Karpas-422 (cell line): ENCODE data around the gene VSNL1. TPM values are rescaled to one million over a fixed set of nuclear protein-coding genes. Genes with fewer than 3 reads are reported as not detected.
A peak's percentile ranks its signal among the peaks of the same experiment; 100 is the strongest.

ENCODE experiments used
- DNase-seq: peaks from one replicate; pipeline ENCODE4 v3.0.0-alpha.2; 2015
- H2AFZ ChIP-seq: fragments of 200-600 bp; sonication (generic); 2 replicates; pipeline ENCODE4 v1.6.1; 2014; ENCODE audit warnings: antibody characterized with exemption, low read length, mixed read lengths
- H3K27ac ChIP-seq: fragments of 200-600 bp; sonication (generic); 2 replicates; pipeline ENCODE4 v1.5.1; 2014; ENCODE audit warnings: mild to moderate bottlenecking, low read length, moderate library complexity
- H3K27me3 ChIP-seq: fragments of 200-600 bp; sonication (generic); 2 replicates; pipeline ENCODE4 v1.6.1; 2014; ENCODE audit warnings: low read length, mixed read lengths
- H3K36me3 ChIP-seq: fragments of 200-600 bp; sonication (generic); 2 replicates; pipeline ENCODE4 v1.6.1; 2014; ENCODE audit warnings: low read length, mixed read lengths; ENCODE audit not compliant: insufficient read depth
- H3K4me1 ChIP-seq: fragments of 200-600 bp; sonication (generic); 2 replicates; pipeline ENCODE4 v1.6.1; 2014; ENCODE audit warnings: mild to moderate bottlenecking, low read length, mixed read lengths
- H3K4me2 ChIP-seq: fragments of 200-600 bp; sonication (generic); 2 replicates; pipeline ENCODE4 v1.6.1; 2014; ENCODE audit warnings: low read length, low read depth, mild to moderate bottlenecking; ENCODE audit not compliant: poor library complexity, severe bottlenecking
- H3K4me3 ChIP-seq: fragments of 200-600 bp; sonication (generic); 2 replicates; pipeline ENCODE4 v1.5.1; 2014; ENCODE audit warnings: mild to moderate bottlenecking, antibody characterized with exemption, low read length, mixed read lengths
- H3K79me2 ChIP-seq: fragments of 200-600 bp; sonication (generic); 2 replicates; pipeline ENCODE4 v1.6.1; 2014; ENCODE audit warnings: mild to moderate bottlenecking, low read length, mixed read lengths
- H3K9ac ChIP-seq: fragments of 200-600 bp; sonication (generic); 2 replicates; pipeline ENCODE4 v1.6.0; 2014; ENCODE audit warnings: low read length
- H3K9me2 ChIP-seq: fragments of 200-600 bp; sonication (generic), shearing (Covaris generic); replicated peaks from 2 replicates; pipeline ENCODE4 v1.6.0; 2014; ENCODE audit warnings: mild to moderate bottlenecking, low read length, moderate library complexity; ENCODE audit not compliant: insufficient read depth
- H3K9me3 ChIP-seq: fragments of 300-700, 200-600 bp; sonication (generic); 2 replicates; pipeline ENCODE4 v1.6.1; 2014; ENCODE audit warnings: low read length, mixed read lengths
- H4K20me1 ChIP-seq: fragments of 200-600 bp; sonication (generic); 2 replicates; pipeline ENCODE4 v1.6.1; 2014; ENCODE audit warnings: mild to moderate bottlenecking, antibody characterized with exemption, low read length, low read depth; ENCODE audit not compliant: insufficient read depth
- total RNA-seq: library from RNA; depleted of rRNA; stranded (reverse); fragments of >200 nt; shearing (Covaris generic); gene quantifications from 2 replicates; pipeline ENCODE4 v1.2.3, GENCODE V29; 2014; ENCODE audit warnings: low replicate concordance

The VSNL1 gene
- total RNA-seq, 1 experiment from 2014 or later = not detected

DNA sequence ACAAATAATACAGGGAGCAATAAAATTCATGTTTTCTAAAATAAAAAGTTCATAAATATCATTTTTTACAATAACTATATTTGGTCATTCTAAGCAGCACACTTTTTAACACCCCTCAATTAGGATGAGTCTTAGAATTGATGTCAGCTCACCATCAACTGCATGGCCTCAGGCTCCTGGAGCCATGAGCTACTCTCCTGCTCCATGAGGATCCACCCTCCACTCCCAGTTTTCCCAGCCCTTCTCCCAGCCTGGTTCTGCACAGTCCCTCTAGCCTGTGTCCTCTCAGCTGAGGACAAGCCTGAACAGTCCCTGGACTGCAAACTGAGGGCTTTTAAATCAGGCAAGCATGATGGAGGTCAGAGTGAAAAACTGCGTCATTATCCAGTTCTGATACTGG lies 124.0 kb downstream of the VSNL1 start:
- Histone ChIP-seq H3K27ac (no peak overlapping the region), H3K79me2 (no peaks in the 10 kb centered on the region), H3K36me3 (peaks cover 17% of the 10 kb centered on the region; the same call in 1 of the 2 replicates), H3K4me3 (no peak overlapping the region), H4K20me1 (no peaks in the 10 kb centered on the region), H3K27me3 (no peaks in the 10 kb centered on the region), H3K9me2 (no peaks in the 10 kb centered on the region), H3K9me3 (no peaks in the 10 kb centered on the region), H3K4me2 (no peak overlapping the region), H3K4me1 (no peaks in the 10 kb centered on the region), H2AFZ (no peak overlapping the region), H3K9ac (no peak overlapping the region)
- no peak for DNase-seq

DNA sequence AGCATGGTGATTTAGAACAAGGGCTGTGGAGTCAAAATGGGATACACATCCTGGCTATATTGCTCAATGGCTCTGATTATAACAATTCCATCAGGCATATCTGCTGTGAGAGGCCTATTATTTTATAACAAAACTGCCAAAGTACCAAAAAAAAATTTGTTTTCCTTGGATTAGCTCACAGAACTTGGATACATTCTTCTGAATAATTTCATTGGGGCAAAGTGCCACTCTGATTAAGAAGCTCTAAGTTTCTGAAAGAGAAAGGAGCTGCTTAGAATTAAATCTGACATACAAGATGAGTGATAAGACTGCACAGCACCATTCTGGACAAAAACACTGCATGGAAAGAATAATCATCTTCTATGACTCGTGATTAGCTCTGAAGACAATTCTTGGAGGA lies 127.4 kb downstream of the VSNL1 start:
- H3K4me2 ChIP-seq = no peak overlapping the region
- H3K9ac ChIP-seq = no peak overlapping the region
- no peak overlapping the region for H2AFZ ChIP-seq
- no peaks in the 10 kb centered on the region for H3K9me2 ChIP-seq
- no peaks in the 10 kb centered on the region for H3K9me3 ChIP-seq
- peaks cover 22% of the 10 kb centered on the region; the same call in 1 of the 2 replicates for H3K36me3 ChIP-seq
- H3K79me2 ChIP-seq = no peaks in the 10 kb centered on the region
- no peak overlapping the region for H3K4me3 ChIP-seq
- no peak for DNase-seq
- H4K20me1 ChIP-seq = no peaks in the 10 kb centered on the region
- no peak overlapping the region for H3K27ac ChIP-seq
- H3K4me1 ChIP-seq = no peaks in the 10 kb centered on the region
- no peaks in the 10 kb centered on the region for H3K27me3 ChIP-seq

DNA sequence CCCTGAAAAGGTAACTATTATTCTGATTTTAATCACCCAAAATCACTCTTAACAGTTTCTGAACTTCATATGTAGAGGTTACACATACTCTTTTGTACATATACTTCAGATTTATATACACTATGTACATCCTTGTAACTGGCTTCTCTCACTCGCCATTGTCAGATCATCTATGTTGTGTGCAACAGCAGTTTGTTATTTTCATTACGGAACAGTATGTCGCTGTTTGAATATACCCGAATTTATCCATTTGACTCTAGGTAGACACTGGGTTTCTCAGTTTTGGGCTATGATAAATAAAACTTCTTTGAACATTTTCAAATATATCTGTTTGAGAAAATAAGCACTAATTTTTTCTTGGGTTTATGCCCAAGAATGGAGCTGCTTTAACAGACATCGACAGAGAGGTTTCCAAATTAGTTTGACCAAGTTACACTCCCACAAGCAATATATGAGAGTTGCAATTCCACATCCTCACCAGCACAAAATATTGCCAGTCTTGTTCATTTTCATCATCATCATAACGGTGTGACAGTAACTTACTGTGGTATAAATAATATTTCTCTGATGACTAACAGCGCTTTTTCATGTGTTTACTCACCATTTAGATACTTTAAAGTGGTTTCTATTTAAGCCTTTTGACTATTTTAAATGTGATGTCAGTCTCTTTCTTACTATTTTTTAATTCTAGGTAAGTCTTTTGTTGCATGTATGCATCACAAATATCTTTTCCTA lies 132.3 kb downstream of the VSNL1 start:
- Histone ChIP-seq H3K4me2 (no peak overlapping the region), H3K4me3 (no peak overlapping the region), H4K20me1 (no peaks in the 10 kb centered on the region), H2AFZ (peak overlapping the region; percentile 17; the same call in 1 of the 2 replicates), H3K36me3 (peaks cover 27% of the 10 kb centered on the region; the same call in 1 of the 2 replicates), H3K27ac (0 out of 2 replicates have a peak overlapping the region, but pooled peaks have one; percentile 36), H3K9me2 (no peaks in the 10 kb centered on the region), H3K9me3 (no peaks in the 10 kb centered on the region), H3K79me2 (no peaks in the 10 kb centered on the region), H3K27me3 (no peaks in the 10 kb centered on the region), H3K4me1 (no peaks in the 10 kb centered on the region), H3K9ac (no peak overlapping the region)
- DNase-seq = no peak

DNA sequence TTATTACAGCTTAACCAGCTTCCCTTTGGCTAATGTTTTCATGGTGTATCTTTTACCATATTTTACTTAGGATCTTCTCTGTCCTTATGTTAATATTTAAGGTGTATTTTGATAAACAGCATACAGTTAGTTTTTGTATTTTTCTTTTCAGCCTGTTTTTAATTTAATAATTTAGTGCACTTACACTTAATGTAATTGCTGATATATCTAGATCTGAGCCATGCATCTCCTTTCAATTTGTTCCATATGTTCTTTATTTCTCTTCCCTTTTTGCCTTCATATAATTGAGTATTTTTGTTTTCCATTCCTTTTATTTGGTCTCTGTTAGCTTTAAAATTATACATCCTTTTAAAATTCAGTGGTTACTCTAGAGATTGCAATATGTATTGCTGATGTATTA lies 134.3 kb downstream of the VSNL1 start:
- Histone ChIP-seq H3K27ac (no peak overlapping the region), H3K36me3 (peaks cover 28% of the 10 kb centered on the region), H3K9me2 (no peaks in the 10 kb centered on the region), H3K27me3 (no peaks in the 10 kb centered on the region), H3K4me1 (no peaks in the 10 kb centered on the region), H3K79me2 (no peaks in the 10 kb centered on the region), H3K9me3 (no peaks in the 10 kb centered on the region), H3K4me3 (no peak overlapping the region), H2AFZ (no peak overlapping the region), H4K20me1 (no peaks in the 10 kb centered on the region), H3K9ac (no peak overlapping the region), H3K4me2 (no peak overlapping the region)
- DNase-seq = no peak

DNA sequence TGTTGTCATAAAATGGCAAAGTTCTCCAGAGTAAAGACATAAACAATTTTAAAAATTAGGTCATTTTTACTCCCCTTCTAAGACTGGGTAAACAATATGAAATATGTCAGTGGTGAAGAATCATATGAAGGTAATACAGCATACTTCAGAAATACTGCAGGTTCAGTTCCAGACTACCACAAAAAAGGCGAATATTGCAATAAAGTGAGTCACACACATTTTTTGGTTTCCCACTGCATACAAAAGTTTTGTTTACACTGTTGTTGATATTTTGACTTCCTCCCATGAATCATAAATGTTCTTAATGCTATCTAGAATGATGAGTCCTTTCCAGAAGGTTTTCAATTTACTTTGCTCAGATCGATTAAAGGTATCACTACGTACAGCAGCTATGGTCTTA lies 139.6 kb downstream of the VSNL1 start:
- Histone ChIP-seq H3K4me1 (no peaks in the 10 kb centered on the region), H2AFZ (no peak overlapping the region), H3K9me3 (no peaks in the 10 kb centered on the region), H4K20me1 (no peaks in the 10 kb centered on the region), H3K9me2 (no peaks in the 10 kb centered on the region), H3K79me2 (no peaks in the 10 kb centered on the region), H3K4me2 (no peak overlapping the region), H3K36me3 (peaks cover 43% of the 10 kb centered on the region), H3K4me3 (no peak overlapping the region), H3K27ac (no peak overlapping the region), H3K27me3 (no peaks in the 10 kb centered on the region), H3K9ac (no peak overlapping the region)
- no peak for DNase-seq

DNA sequence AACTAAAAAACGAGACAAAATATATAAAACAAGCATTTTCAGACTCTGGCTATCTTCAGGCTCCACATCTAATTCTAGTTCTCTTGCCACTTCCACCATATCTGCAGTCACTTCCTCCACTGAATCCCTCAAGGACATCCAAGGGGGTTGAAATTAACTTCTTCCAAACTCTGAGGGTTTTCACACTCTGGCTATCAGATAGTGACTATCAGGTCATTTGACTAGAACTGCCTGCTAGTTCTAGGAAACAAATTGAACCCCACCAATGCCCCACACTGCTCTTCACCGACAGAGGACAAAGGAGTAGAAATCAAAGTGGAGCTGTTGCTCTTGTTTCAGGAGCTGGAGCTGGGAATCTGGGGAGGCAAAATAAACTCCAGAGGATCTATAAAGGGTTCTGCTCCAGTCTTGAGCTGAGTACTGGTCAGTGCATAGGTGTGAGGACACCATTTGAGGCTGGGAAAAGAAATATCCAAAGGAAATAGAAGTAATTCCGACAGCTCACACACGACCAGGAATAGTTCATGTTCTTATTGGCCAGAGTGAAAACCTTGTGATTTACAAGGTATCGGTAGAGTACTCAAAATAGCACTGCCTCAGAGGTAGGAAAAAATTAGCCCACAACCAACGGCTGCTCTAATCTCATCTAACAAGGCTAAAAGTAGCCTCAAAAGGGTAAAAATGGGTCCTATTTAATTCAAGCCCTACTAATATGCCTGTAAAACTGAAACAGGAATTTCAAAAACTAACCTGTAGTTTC lies 141.8 kb downstream of the VSNL1 start:
- H3K79me2 ChIP-seq = 0 out of 2 replicates have a peak, but pooled peaks cover 4% of the 10 kb centered on the region
- H2AFZ ChIP-seq = no peak overlapping the region
- H3K4me1 ChIP-seq = no peaks in the 10 kb centered on the region
- H3K27me3 ChIP-seq = no peaks in the 10 kb centered on the region
- no peaks in the 10 kb centered on the region for H3K9me3 ChIP-seq
- no peak for DNase-seq
- no peaks in the 10 kb centered on the region for H3K9me2 ChIP-seq
- H3K4me2 ChIP-seq = no peak overlapping the region
- H3K4me3 ChIP-seq = no peak overlapping the region
- H3K36me3 ChIP-seq = peaks cover 34% of the 10 kb centered on the region
- H3K27ac ChIP-seq = no peak overlapping the region
- H3K9ac ChIP-seq = no peak overlapping the region
- H4K20me1 ChIP-seq = no peaks in the 10 kb centered on the region

DNA sequence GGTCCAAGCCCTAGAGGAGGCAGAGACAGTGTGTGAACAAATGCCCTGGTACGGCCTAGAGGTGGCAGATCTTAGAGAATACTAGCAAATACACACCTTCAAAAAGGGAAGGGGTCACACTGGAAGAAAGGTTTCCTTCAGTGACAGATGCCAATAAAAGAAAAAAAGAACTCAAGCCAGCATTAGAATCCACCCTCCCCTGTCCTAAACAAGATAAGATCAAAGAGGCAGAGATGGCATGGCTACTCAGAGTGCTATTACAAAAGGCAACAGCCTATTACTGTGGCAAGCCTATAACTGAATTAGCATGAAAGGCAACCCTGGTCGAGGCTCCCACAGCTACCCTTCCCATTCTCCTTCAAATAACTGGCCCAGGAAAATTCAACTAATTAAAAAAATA lies 143.5 kb downstream of the VSNL1 start:
- no peak overlapping the region for H3K9ac ChIP-seq
- H3K27ac ChIP-seq = no peak overlapping the region
- no peak overlapping the region for H3K4me3 ChIP-seq
- H3K4me1 ChIP-seq = no peaks in the 10 kb centered on the region
- H3K27me3 ChIP-seq = no peaks in the 10 kb centered on the region
- H3K79me2 ChIP-seq = 0 out of 2 replicates have a peak, but pooled peaks cover 4% of the 10 kb centered on the region
- H3K9me3 ChIP-seq = no peaks in the 10 kb centered on the region
- no peak overlapping the region for H2AFZ ChIP-seq
- peaks cover 32% of the 10 kb centered on the region; the same call in 1 of the 2 replicates for H3K36me3 ChIP-seq
- no peak overlapping the region for H3K4me2 ChIP-seq
- no peak for DNase-seq
- no peaks in the 10 kb centered on the region for H4K20me1 ChIP-seq
- no peaks in the 10 kb centered on the region for H3K9me2 ChIP-seq

DNA sequence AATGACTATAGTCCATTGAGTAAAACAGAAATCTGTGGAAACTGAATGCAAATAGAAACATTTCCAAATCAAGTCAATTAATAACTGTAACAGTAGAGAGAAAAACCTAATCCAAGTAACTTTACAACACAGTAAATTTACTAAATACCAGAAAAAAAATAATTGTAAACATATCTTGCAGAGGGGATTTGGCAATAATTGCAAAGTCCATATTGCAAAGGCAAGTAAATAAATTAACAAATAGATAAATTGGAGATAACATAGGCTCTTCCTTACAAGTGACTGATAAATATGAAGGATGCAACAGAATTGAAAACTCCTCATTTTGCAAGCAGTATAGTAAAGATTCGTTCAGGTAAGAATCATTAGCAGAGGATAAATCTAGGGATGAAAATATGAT lies 148.1 kb downstream of the VSNL1 start:
- no peaks in the 10 kb centered on the region for H4K20me1 ChIP-seq
- H3K9ac ChIP-seq = no peak overlapping the region
- H3K79me2 ChIP-seq = 0 out of 2 replicates have a peak, but pooled peaks cover 4% of the 10 kb centered on the region
- no peak overlapping the region for H2AFZ ChIP-seq
- H3K9me3 ChIP-seq = no peaks in the 10 kb centered on the region
- H3K4me3 ChIP-seq = no peak overlapping the region
- no peak for DNase-seq
- no peaks in the 10 kb centered on the region for H3K27me3 ChIP-seq
- no peak overlapping the region for H3K4me2 ChIP-seq
- no peaks in the 10 kb centered on the region for H3K4me1 ChIP-seq
- no peaks in the 10 kb centered on the region for H3K9me2 ChIP-seq
- H3K36me3 ChIP-seq = peaks cover 26% of the 10 kb centered on the region; the same call in 1 of the 2 replicates
- H3K27ac ChIP-seq = no peak overlapping the region
